NCI-H2107 treated with DMSO at 0.1 percent for 48 hours (cell line): ENCODE data around the gene TNNI2.
A peak's percentile ranks its signal among the peaks of the same experiment; 100 is the strongest.

Source experiments
- DNase-seq: peaks from one replicate; lab custom pipeline; 2025; ENCODE audit not compliant: unreplicated experiment; lab: John Stamatoyannopoulos, UW

Gene TNNI2

GRCh38 chr11:1820463-1821325, 18.1 kb upstream of the TNNI2 start:
- no peak for DNase-seq

GRCh38 chr11:1821562-1821961, 17.2 kb upstream of the TNNI2 start:
- DNase-seq, result no peak

GRCh38 chr11:1822648-1823375, 16.0 kb upstream of the TNNI2 start:
- no peak for DNase-seq

DNA sequence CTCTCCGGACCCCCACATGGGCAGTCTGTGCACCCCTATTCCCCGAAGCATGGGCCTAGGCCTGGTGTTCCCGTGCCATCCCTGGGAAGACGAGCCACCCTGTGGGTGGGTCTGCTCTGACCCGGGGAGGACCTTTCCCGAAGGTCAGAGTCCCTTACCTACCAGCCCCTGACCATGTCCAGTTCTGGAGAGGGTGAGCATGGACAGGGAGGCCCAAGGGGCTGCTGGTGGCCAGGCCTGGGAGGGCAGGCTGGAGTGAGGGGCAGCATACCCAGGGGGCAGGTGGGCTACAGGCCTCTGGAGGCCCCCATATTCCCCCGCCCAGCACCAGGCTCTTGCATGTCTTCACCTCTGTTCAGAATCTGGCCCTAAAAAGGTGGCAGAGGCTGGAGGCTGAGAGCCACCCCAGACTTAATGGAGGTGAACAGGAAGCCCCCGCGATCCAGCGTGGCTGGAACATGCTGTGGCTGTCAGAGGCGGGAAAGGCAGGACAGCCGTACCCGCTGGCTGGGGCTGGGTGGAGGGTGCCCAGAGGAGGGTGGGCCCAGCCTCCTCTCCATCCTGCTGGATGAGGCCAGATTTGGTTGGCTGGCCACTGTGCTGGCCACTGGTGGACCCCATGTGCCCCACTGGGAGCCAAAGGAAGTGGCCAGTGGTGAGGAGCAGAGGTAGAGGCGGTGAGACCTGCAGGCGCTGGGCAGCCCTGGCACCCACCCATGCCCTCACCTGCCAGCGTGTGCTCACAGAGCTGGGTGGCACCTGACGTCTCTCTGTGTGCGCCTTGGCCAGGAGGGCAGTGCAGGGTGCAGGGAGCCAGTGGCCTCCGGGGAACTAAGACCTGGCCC, 15.2 kb upstream of the TNNI2 start:
- DNase-seq, result no peak

GRCh38 chr11:1824221-1825038, 14.4 kb upstream of the TNNI2 start:
- no peak for DNase-seq

DNA sequence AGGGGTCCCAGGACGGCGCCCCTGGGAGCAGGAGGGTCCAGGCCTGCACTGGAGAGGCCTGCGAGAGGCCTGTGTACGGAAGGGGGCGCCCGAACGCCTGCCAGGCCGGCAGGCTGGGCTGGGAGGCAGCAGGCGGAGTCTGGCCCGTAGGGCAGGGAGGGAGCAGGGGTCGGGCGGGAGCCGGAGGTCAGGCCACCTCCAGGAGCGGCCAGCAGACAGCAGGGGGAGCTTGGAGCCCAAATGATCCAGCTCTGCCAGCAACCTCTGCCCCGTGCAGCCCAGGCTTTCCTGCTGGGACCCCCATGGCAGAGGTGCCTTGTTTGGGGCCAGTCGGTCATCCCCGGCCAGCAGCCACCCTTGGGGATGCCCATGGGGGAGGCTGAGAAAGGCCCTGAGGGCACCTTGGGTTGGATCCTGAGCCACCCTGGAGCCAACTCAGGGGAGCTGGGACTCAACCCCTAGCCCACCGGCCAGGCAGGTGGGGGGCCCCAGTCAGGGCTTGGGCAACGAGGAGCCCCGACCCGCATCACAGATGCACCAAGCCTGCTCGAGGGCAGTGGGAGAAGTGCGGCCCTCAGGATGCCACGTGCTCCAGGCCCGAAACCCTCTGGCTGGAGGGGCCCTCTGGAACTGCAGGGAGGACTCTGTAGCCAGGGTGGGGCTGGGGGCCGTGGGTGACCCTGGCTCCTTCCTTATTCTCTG, 13.6 kb upstream of the TNNI2 start:
- DNase-seq, result no peak

DNA sequence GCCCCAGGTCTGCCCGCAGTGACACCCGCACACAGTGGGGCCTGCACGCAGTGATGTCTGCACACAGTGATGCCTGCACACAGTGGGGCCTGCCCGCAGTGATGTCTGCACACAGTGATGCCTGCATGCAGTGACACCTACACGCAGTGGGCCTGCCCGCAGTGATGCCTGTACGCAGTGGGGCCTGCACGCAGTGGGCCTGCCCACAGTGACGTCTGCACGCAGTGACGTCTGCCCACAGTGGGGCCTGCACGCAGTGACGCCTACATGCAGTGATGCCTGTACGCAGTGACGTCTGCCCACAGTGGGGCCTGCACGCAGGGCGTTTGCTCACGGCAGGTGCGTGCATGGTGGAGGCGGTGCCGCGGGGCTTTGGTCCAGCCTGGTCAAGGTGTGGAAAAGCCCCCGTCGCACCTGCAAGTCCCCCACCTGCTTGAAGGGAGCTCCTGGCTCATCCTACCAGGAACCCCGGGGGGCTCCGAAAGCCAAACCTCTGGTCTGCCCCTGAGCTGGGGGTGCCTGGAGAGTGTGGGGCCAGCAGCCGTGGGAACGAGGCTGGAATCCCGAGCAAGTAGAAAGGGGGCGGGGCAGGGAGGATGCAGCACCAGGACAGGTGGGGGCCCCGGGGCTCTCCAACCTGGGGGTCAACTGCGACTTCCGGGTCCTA, 12.9 kb upstream of the TNNI2 start:
- no peak for DNase-seq

- DNase-seq, result no peak
Observed at GRCh38 chr11:1826552-1827094, 12.2 kb upstream of the TNNI2 start.

DNA sequence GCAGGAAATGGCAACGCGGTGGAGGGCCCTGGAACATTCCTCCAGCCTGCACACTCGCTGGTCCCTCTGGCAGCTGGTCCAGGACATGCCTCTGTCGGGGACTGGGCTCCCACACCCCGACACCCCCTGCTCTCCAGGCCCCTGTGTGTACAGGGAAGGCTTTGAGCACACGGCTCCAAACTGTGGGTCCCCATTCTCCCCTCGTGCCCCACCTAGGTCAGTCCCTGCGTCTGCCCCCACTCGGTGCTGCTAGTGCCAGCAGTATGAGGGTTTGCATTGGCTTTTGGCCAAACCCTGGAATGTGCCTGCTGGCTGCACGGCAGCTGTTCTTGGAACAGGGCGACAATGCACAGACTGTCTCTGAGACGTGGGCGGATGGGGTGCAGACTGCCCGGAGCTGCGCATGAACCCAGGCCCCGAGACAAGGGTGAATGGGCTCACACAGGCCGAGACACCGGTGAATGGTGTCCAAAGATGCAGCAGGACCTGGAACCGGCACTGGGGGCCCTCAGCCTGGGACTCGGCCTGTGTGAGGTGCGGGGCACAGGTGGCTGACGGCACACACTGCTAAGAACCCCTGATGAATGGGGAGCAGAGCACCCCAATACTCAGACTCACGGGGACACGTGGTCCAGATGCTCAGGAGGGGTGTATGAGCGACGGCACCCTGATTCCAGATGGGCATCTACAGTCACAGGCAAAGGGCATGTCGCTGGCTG, 11.5 kb upstream of the TNNI2 start:
- DNase-seq, result peak; percentile 45

DNA sequence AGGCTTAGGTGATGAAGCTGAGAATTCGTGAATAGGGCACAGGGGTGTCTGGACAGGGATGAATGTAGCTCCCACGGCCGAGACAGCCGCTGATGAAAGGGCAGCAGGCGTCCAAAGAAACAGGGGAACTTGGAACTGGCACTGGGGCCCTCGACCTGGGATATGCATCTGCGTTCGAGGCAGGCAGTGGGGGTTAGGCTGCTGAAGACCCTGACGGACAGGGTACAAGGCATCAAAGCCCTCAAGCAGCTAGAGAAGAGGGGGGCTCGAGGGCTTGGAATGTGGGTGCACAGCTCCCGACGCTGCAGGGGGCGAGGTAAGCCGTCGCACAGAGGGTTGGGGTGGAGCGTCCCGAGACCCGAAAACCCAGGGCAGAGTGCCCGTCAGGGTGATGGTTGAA, 10.8 kb upstream of the TNNI2 start:
- DNase-seq, result no peak

DNA sequence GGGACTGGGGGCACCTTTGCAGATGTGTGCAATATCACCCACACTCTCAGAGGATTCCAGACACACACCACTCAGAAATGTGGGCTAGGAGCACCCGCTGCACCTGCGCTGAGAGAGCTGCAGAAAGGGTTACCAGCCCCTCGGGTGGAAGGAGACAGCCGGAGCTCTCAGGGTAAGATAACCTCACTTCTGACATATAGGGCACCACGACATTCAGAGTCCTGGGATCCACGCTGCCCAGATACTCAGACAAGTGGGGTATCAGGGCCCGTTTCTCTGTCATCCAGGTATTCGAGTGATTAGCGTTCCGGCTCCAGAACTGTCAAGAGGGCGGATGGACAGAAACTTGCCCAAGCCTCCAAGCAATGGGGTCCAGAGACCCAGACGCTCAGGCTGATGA, 10.2 kb upstream of the TNNI2 start:
- DNase-seq, result no peak

- DNase-seq, result no peak
Observed at GRCh38 chr11:1829039-1829820, 9.6 kb upstream of the TNNI2 start.

DNA sequence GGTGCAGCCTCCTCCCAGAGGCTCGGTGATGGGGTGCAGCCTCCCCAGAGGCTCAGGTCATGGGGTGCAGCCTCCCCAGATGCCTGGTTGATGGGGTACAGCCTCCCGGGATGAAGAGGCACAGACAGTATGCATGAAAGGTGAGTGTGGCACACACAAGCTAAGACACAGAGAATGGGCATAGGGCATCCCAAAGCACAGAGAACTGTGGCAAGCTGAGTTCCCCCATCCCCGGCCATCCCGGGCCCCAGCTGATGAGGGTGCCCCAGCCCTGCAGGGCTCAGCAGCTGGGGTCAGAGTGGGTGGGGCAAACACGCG, 8.8 kb upstream of the TNNI2 start:
- DNase-seq, result no peak

GRCh38 chr11:1830322-1831223, 8.2 kb upstream of the TNNI2 start:
- no peak for DNase-seq

DNA sequence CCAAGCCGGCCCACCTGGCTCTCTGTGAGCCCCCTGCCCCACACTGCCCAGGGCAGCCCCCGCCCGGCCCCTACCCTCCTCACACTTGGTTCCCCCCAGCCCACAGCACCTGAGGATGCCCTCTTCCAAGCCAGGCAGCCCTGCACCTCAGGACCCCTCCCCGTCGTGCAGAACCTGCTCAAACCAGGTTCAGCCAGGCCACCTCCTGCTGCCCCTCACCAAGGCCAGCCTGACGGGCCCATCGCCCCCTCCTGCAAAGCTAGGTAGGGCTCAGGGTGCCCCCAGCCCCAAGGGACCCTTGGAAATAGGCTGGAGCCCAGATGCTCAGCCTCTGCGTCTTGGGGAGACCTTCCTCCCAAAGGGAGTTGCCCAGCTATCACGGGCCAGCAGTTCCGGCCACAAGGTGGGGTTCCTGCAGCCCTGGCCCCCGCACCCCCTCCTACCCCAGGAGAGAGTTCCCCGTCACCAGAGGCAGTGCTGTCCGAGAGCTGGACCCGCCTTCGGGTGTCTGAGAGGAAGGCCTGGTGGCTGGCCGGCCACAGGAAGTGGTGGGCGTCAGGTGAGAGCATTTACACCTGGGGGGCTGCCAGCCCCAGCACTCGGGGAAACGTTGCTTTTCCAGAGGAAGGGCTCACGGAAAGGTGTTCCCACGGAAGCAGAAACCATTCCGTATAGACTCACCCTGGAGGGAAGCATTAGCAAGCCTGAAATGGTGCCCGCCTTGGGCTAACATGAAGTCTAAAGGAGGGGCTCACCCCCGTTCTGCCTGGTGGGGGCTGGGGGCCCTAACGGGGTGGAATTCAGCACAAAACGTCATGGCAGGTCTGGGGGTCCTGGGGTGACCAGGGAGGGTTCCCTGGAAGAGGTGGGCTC, 7.2 kb upstream of the TNNI2 start:
- DNase-seq, result no peak
